Neural progenitor cell (in vitro differentiated cells): Measurements from ENCODE around the gene TANC2.

ENCODE experiments used
- EZH2phosphoT487 ChIP-seq: fragments of 200-600 bp; sonication (generic); IDR thresholded peaks from 2 replicates; pipeline ENCODE4 v1.6.1; 2017; ENCODE audit warnings: antibody characterized with exemption
- TF ChIP-seq, protein P1 (sequence below): fragments of 200-600 bp; sonication (generic); IDR thresholded peaks from 2 replicates; pipeline ENCODE4 v1.5.1; 2017; ENCODE audit warnings: antibody characterized with exemption, mild to moderate bottlenecking

GRCh38 chr17:63002625-63003024 lies 36.6 kb downstream of the TANC2 start:
- no peak for TF ChIP-seq EZH2phosphoT487
- TF ChIP-seq, protein P1, sequence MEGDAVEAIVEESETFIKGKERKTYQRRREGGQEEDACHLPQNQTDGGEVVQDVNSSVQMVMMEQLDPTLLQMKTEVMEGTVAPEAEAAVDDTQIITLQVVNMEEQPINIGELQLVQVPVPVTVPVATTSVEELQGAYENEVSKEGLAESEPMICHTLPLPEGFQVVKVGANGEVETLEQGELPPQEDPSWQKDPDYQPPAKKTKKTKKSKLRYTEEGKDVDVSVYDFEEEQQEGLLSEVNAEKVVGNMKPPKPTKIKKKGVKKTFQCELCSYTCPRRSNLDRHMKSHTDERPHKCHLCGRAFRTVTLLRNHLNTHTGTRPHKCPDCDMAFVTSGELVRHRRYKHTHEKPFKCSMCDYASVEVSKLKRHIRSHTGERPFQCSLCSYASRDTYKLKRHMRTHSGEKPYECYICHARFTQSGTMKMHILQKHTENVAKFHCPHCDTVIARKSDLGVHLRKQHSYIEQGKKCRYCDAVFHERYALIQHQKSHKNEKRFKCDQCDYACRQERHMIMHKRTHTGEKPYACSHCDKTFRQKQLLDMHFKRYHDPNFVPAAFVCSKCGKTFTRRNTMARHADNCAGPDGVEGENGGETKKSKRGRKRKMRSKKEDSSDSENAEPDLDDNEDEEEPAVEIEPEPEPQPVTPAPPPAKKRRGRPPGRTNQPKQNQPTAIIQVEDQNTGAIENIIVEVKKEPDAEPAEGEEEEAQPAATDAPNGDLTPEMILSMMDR: no peak
